Hypothalamus (tissue), 51 donors: ENCODE data around the gene SPTBN4.

ENCODE experiments used
- DNase-seq, 51 donors: peaks; one replicate each; lab custom pipeline; 2025; lab: John Stamatoyannopoulos, UW

The SPTBN4 gene

DNA sequence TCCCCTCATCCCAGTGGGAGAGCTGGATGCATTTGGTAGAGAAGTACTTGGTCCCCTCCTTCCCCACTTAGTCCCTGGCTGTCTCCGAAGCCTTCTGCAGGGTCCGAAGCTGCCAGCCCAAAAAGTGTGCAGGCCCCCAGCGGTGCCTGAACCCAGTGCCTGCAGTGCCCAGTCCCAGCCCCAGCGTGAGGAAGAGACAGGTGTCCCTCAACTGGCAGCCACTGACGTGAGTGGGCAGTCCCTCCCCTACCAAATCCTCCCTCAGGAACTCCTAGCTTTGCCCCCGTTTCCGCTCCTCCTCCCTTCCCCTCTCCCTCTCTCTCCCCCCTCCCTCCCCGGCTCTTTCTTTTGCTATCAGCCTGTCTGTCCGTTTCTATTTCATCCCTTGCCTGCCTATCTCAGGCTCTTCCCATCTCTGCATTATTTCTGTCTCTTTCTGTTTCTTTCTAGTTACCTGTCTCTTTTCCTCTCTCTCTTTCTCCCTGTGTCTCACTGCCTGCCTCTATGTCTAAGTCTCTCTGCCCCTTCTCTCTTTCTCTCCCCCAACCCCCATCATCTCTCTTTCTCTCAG, 132.6 kb downstream of the SPTBN4 start:
- no peak for DNase-seq

DNA sequence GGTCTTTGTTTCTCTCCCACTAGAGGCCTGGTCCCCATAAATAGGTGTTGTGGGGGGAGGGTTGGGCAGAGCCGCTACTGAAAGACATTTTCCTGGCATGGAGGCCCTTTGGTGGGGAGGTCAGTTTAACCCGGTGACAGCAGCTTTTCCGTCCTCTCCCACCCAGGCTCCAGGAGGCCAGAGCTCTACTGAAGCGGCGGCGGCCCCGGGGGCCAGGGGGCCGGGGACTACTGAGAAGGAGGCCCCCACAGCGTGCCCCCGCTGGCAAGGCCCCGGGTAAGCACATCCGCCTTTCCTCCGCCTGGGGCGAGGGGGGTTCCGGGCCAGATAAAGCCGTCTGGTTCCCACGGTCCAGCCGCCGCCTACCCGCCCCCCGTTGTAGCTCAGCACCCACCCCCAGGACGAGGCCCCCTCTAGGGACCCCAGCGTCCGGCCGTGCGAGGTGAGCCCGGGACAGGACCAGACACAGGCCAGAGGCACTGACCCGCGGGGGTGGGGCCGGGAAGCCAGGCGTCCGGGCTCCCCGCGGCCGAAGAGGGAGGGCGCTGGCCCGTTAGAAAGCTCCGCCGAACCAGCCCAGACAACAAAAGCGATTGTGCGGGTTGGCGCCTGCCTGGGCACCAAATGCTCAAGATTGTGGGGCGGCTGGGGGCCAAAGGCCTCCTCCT, 133.2 kb downstream of the SPTBN4 start:
- peak in 15 of 51 donors; percentile 12 to 74 (median 36) for DNase-seq

DNA sequence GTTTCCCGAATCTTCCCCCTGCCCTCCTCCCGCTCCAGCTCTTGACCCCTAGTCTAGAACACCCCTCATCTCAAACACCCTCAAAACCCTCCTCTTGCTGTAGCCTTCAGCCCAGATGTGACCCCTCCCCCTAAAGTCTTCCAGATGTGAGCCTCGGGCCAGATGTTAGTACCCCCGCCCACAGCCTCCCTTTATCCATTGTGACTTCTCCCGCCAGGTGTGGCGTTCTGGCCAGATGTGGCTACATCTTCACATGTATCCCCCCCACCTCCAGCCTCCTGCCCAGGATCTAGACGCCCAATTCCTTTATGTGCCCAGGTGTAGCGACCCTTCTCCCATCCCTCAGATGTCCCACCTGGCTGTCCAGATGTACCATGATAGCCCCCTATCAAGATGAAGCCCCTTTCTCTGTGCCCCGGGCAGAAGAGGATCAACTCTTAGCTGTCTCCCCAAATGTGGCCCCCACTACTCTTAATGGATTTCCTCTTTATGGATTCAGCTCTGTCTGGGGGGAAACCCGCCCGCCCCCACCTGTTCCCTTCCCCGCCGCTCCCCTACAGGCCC, 133.9 kb downstream of the SPTBN4 start:
- peak in 2 of 51 donors; percentile 14 to 24 for DNase-seq

DNA sequence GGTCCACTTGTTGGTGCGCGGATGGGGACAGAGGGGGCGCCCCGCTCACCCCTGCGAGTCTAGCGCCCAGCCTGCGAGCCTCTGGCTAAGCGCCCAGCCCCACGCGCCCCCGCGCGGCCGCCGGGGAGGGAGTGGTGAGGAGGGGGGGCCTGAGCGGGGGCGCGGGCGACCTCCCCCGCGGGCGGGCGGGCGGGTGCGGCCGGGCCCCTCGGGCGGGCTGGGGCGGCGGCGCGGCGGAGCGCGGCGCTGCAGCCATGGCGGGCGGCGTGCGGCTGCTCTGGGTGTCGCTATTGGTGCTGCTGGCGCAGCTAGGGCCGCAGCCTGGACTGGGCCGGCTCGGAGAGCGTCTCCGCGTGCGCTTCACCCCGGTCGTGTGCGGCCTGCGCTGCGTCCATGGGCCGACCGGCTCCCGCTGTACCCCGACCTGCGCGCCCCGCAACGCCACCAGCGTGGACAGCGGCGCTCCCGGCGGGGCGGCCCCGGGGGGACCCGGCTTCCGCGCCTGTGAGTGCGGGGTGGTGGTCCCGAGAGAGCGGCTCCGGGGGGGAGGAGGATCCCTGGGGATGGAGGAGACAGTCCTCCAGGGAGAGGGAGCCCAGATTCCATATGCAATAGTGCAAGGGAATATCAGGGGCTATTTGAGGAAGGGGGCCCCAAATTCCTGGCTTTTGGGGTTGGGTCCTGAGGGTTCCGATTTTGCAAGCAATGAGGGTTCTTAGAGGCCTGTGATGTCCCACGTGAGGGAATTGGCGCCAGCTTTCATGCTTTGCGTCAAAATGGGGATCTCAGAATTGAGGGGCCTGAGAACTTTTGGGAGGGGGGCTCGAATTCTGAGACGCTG, 134.6 kb downstream of the SPTBN4 start, which contains the start of gene LTBP4:
Gene LTBP4, plus strand, starts transcription at position 236 of the 841 bp plus-strand sequence. Its CDS starts 19 bp downstream, at position 255.
- peak in 12 of 51 donors; percentile 10 to 62 (median 28) for DNase-seq

DNA sequence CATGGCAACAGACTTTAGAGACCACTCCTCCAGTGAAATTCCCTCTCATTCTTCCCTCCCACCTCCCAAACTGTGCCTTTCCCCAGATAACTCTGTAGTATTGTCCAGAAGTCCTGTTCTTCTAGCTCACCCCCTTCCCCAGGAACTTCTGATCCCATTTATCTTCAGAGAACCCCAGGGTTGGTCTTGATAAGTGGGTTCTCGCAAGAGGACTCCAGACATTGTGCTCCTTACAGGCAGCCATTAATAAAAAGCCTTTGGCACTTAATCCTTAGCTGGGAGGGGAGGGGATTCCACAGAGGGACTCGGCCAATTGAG, 136.2 kb downstream of the SPTBN4 start:
- DNase-seq: no peak

DNA sequence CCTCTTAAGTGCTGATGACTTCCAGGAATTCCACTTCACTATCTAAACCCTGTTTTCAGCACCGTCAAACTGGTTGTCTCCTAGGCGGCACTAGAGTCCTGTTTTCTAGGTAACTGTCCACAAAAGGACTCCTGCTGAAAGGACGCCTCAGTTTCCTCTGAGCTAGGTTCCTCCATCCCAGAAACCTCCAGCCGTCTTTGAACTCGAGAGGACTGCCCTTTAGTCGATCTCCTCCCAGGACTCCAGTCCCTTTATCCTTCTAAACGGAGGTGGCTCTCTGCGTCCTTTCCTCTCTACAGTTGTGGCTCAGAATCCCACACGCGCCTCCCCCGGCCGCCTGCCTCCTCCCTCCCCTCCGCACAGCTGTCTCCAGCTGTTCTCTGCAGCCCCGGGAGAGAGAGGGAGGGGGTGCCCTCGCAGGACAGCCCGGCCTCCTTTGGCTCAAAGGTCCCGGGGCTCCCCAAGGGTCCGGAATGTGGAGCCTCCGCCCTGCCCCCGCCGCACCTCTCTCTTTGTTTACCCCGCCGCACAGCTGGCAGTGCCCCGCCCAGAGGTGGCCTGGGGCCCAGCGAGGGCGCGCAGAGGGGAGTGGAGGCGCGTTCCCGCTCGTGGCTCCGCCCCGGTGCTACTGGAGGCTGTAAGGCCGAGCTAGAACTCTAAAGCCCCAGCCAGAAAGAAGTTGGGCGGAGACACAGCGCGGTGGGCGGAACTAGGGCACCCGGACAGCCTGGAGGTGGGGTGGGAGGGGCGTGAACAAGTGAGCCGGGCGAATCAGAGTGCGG, 136.8 kb downstream of the SPTBN4 start:
- peak in 47 of 51 donors; percentile 13 to 90 (median 64) for DNase-seq

DNA sequence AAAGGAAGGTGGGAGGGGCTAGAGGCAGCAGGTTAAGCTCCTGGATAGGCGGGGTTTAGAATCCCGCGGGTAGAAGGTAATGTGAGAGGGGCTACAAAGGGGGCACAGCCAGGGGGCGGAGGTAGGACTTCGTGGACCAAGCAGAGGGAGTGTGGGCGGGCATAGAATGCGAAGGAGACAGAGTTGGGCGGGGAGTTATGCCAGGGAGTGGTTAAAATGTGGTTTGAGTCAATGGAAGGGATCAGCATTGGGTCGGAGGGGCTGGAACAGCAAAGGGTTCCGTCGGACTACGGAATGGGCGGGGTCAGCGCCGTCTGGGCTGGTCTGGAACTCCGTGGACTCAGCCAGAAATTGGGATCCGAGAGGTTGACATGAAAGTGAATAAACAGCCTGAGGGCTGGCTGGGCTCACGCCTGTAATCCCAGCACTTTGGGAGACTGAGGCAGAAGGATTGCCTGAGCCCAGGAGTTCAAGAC, 137.4 kb downstream of the SPTBN4 start:
- DNase-seq: no peak

DNA sequence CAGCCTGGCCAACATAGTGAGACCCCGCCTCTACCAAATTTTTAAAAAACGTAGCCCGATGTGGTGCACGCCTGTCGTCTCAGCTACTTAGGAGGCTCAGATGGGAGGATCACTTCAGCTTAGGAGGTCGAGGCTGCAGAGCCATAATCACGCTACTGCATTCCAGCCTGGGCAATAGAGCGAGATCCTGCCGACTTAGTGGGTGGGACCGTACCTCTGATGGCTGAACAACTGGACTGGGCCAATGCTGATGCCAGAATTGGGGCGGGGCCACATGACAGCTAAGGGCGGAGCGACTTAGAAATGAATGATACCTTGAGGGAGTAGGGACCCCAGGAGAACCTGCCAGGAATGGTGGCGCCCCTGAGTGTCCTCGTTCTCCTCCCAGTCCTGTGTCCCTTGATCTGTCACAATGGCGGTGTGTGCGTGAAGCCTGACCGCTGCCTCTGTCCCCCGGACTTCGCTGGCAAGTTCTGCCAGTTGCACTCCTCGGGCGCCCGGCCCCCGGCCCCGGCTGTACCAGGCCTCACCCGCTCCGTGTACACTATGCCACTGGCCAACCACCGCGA, 137.9 kb downstream of the SPTBN4 start:
- DNase-seq: no peak

DNA sequence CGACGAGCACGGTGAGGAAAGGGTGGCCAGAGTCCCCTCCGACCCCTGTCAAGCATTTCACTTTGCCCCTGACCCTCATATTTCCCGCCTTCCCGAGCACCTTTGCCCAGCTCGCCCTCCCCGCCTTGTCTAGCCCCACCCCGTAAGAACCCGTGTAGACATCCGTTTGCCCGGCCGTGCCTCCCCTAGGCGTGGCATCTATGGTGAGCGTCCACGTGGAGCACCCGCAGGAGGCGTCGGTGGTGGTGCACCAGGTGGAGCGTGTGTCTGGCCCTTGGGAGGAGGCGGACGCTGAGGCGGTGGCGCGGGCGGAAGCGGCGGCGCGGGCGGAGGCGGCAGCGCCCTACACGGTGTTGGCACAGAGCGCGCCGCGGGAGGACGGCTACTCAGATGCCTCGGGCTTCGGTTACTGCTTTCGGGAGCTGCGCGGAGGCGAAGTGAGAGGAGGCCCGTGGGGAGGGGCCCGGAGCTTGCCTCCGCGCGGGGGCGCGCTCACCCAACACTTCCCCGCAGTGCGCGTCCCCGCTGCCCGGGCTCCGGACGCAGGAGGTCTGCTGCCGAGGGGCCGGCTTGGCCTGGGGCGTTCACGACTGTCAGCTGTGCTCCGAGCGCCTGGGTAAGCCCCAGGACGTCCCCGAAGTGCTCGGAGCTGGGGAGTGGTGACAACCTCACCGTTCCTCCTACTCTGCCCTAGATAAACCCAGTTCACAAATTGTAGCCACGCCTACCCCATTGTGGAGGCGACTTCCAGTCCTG, 138.6 kb downstream of the SPTBN4 start:
- peak in 19 of 51 donors; percentile 3 to 60 (median 30) for DNase-seq

DNA sequence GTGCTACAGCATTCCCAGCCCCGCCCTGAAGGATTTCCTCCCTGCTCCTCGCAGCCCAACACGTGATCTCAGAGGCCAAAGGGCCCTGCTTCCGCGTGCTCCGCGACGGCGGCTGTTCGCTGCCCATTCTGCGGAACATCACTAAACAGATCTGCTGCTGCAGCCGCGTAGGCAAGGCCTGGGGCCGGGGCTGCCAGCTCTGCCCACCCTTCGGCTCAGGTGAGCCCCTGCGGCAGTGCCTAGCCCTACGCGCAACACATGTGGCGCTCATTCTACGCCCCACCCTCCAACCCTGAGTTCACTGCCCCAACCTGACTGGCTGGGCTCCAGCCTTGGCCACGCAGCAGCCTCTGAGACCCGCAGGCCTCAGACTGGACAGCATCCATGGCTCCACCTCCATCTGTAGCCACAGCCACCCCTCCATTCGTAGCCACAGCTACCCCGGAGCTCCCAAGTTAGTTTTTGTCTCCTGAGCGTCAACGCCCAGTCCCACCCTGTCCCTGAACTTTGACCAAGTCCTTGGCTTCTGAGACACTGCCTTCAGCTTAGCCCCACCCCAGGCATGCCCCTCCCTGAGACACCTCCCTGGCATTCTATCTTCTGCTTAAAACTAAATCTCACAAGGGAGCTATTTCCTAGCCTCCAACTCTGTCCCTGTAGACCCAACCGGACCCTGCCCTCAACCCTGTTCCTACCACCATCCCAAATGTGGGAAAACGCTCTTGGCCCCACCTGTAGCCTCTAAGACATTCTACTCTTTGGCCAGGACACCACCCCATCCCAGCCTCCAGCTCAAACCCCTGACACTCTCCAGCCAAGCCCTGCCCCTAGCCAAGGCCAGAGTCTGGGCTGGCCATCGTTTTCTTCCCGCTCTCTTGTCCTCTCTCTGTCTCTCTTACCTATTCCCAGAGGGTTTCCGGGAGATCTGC, 140.8 kb downstream of the SPTBN4 start:
- DNase-seq: no peak

DNA sequence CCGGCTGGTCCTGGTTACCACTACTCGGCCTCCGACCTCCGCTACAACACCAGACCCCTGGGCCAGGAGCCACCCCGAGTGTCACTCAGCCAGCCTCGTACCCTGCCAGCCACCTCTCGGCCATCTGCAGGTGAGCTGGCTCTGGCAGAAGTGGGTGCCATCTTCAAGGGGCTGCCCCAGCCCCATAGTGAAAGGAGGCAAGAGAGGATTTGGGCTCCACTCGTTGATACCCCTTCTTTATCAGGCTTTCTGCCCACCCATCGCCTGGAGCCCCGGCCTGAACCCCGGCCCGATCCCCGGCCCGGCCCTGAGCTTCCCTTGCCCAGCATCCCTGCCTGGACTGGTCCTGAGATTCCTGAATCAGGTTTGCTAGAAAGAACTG, 141.4 kb downstream of the SPTBN4 start:
- no peak for DNase-seq

DNA sequence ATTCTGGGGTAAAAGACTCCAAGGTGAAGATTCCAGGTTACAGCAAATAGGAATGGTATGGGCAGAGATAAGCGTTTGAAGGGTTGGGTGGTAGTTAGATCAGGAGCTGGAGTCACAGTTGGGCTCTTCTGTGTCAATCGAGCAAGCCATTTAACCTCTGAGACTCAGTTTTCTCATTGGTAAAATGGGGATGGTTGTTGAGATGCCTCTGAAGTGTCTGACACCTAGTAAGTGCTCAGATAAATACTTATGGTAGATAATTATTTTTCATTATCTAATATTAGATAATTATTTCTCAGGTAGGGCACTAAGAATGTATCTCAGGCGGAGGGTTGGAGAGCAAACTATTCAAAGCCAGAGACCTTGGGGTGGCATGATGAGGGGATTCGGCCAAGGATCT, 142.2 kb downstream of the SPTBN4 start:
- DNase-seq: no peak

DNA sequence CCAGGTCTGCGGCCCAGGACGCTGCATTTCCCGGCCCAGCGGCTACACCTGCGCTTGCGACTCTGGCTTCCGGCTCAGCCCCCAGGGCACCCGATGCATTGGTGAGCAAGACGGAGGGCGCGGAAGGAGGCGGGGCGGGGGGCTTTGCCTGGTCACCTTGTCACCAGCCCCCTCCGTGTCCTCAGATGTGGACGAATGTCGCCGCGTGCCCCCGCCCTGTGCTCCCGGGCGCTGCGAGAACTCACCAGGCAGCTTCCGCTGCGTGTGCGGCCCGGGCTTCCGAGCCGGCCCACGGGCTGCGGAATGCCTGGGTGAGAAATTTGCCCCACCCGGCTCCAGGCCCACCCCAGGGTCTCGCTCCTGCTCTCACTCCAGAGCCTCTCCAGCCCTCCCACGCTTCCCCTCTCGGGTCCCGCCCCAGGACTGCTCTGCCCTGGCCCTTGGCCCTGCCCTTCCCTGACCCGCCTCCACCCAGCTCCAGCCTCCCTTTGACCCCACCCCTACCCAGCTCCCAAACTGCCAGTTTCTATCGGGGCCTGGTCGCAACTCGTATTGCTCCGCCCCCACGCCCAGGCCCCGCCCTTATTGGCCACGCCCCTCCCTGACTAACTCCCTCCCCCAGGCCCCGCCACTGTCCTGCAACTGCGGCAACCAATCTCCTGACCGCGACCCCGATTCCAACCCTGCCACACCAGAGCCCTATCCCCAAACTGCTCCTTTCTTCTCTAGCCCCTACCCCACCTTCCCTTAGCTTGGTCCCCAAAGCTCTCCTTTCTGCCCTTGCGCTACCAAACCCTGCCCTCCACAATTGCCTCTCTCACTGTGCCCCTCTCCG, 143.0 kb downstream of the SPTBN4 start:
- DNase-seq: peak in 39 of 51 donors; percentile 3 to 82 (median 44)

DNA sequence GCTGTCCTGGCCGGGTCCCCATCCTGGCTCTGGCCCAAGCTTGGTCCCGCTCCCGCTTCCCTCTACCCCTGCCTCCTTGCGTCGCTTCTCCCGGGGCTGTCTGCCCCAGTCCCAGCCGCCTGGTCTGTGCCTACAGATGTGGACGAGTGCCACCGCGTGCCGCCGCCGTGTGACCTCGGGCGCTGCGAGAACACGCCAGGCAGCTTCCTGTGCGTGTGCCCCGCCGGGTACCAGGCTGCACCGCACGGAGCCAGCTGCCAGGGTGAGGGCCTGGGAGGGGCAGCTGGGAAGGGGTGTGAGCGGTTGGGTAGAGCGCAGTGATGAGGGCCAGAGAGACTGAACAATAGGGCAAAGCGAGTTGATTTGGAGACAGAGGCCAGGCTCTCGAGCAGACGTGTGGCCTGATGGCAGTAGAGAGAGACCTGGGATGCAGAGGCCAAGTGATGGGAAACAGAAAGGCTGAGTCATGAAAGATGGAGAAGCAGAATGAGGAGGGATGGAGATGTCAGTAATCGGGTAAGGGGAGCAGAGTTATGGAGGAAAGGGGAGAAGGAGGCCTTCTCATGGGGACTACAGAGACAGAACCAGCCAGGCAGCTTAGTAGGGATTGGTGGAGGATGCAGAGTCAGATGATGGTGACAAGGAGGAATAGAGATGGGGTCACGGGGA, 143.7 kb downstream of the SPTBN4 start:
- DNase-seq: peak in 18 of 51 donors; percentile 14 to 68 (median 43)

DNA sequence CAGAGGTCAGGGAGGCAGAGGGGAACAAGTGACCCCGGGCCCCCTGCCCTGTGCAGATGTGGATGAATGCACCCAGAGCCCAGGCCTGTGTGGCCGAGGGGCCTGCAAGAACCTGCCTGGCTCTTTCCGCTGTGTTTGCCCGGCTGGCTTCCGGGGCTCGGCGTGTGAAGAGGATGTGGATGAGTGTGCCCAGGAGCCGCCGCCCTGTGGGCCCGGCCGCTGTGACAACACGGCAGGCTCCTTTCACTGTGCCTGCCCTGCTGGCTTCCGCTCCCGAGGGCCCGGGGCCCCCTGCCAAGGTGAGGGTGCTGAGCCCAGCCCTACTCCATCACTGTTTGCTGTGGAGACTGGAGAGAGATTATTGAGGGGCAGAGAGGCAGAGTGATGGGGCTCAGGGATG, 144.3 kb downstream of the SPTBN4 start:
- no peak for DNase-seq

DNA sequence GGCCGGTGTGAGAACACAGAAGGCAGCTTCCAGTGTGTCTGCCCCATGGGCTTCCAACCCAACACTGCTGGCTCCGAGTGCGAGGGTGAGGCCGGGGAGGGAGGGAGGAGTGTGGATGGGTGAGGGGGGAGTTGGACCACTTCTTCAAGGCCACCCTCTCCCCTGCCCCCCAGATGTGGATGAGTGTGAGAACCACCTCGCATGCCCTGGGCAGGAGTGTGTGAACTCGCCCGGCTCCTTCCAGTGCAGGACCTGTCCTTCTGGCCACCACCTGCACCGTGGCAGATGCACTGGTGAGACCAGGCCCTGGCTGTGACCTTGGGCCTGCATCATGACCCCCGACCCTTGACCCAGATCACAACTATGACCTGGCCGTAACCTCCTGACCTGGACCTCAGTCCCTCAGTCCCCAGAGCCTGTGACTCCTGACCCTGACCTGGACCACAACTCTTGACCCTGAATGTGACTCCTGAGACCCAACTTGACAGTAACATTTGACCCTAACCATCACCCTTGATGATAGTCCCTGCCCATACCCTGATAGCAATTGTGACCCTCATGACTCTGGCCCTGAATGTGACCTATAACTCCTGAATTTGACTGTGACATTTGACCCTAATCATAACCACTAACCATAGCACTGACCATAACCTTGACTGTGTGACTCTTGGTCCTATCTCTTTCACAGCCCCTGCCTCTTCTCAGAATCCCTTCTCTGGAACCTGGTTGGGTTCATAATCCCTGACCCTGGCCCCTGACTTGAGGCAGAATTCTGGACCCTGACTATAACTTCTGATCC, 145.3 kb downstream of the SPTBN4 start:
- DNase-seq: no peak
